OCI-LY1 (cell line): Measurements from ENCODE around the gene RASGEF1C.

Experiments used
- H2AFZ ChIP-seq: fragments of 200-600 bp; sonication (generic), shearing (Covaris generic); 2 replicates; pipeline ENCODE4 v1.6.0; 2014; ENCODE audit warnings: antibody characterized with exemption, mild to moderate bottlenecking, low read length
- H3F3A ChIP-seq: fragments of 200-600 bp; sonication (generic), shearing (Covaris generic); 2 replicates; pipeline ENCODE4 v1.6.0; 2014; ENCODE audit warnings: mild to moderate bottlenecking, antibody characterized with exemption, low read length, moderate library complexity; ENCODE audit not compliant: insufficient read depth
- H3K27ac ChIP-seq: fragments of 200-600 bp; sonication (generic); 2 replicates; pipeline ENCODE4 v1.5.1; 2014; ENCODE audit warnings: low read length, mixed run types, mild to moderate bottlenecking, low read depth; ENCODE audit not compliant: poor library complexity, severe bottlenecking
- H3K27me3 ChIP-seq: fragments of 200-600 bp; sonication (generic); 2 replicates; pipeline ENCODE4 v1.6.0; 2014; ENCODE audit warnings: antibody characterized with exemption, mild to moderate bottlenecking, low read length, moderate library complexity; ENCODE audit not compliant: insufficient read depth
- H3K36me3 ChIP-seq: fragments of 200-600 bp; sonication (generic); 2 replicates; pipeline ENCODE4 v1.6.1; 2014; ENCODE audit warnings: mild to moderate bottlenecking, antibody characterized with exemption, low read length, moderate library complexity, mixed read lengths; ENCODE audit not compliant: insufficient read depth
- H3K4me1 ChIP-seq: fragments of 200-600 bp; sonication (generic); 2 replicates; pipeline ENCODE4 v1.5.1; 2014; ENCODE audit warnings: mild to moderate bottlenecking, low read length, moderate library complexity; ENCODE audit not compliant: insufficient read depth, severe bottlenecking
- H3K4me2 ChIP-seq: fragments of 200-600 bp; sonication (generic), shearing (Covaris generic); 2 replicates; pipeline ENCODE4 v1.6.1; 2014; ENCODE audit warnings: low read length
- H3K4me3 ChIP-seq: fragments of 200-600 bp; sonication (generic); 2 replicates; pipeline ENCODE4 v1.5.1; 2014; ENCODE audit warnings: low read length, low read depth, mild to moderate bottlenecking, mixed read lengths; ENCODE audit not compliant: poor library complexity, severe bottlenecking
- H3K79me2 ChIP-seq: fragments of 200-600 bp; shearing (Covaris generic); 2 replicates; pipeline ENCODE4 v1.6.1; 2016; ENCODE audit warnings: mixed run types, low read length, mixed read lengths; ENCODE audit not compliant: insufficient read depth
- H3K9ac ChIP-seq: fragments of 200-600 bp; sonication (generic), shearing (Covaris generic); 2 replicates; pipeline ENCODE4 v1.6.1; 2014; ENCODE audit warnings: mild to moderate bottlenecking, low read length, mixed read lengths
- H3K9me2 ChIP-seq: fragments of 200-600 bp; sonication (generic), shearing (Covaris generic); 2 replicates; pipeline ENCODE4 v1.6.1; 2014; ENCODE audit warnings: low read depth, mild to moderate bottlenecking, low read length, mixed read lengths
- H3K9me3 ChIP-seq: fragments of 200-600 bp; shearing (Covaris generic); 2 replicates; pipeline ENCODE4 v1.6.1; 2014; ENCODE audit warnings: low read length, mixed read lengths
- H4K20me1 ChIP-seq: fragments of 200-600 bp; sonication (generic), shearing (Covaris generic); 2 replicates; pipeline ENCODE4 v1.6.0; 2016; ENCODE audit warnings: mild to moderate bottlenecking, low read length; ENCODE audit not compliant: insufficient read depth
- CTCF ChIP-seq: fragments of 200-600 bp; sonication (generic), shearing (Covaris generic); IDR thresholded peaks from 2 replicates; pipeline ENCODE4 v1.5.1; 2017; ENCODE audit warnings: mild to moderate bottlenecking, antibody characterized with exemption, low read length, moderate library complexity, mixed read lengths
- EZH2 ChIP-seq: fragments of 200-600 bp; sonication (generic), shearing (Covaris generic); IDR thresholded peaks from 2 replicates; pipeline ENCODE4 v1.8.0; 2017; ENCODE audit warnings: borderline replicate concordance, mixed run types, mild to moderate bottlenecking, antibody characterized with exemption, low read length, moderate library complexity, mixed read lengths

Gene RASGEF1C

GRCh38 chr5:180142824-180143610, 66.0 kb downstream of the RASGEF1C start:
- Histone ChIP-seq H3K4me3 (no peak overlapping the region), H3K79me2 (no peaks in the 10 kb centered on the region), H3K9me3 (no peaks in the 10 kb centered on the region), H3K36me3 (no peaks in the 10 kb centered on the region), H3K9ac (no peak overlapping the region), H3K4me2 (no peak overlapping the region), H3K9me2 (no peaks in the 10 kb centered on the region), H2AFZ (no peak overlapping the region), H3K27me3 (no peaks in the 10 kb centered on the region; the same call in 1 of the 2 replicates), H3F3A (no peaks in the 10 kb centered on the region), H3K27ac (no peak overlapping the region), H4K20me1 (no peaks in the 10 kb centered on the region), H3K4me1 (no peaks in the 10 kb centered on the region)
- TF ChIP-seq EZH2 (no peak), CTCF (no peak)

DNA sequence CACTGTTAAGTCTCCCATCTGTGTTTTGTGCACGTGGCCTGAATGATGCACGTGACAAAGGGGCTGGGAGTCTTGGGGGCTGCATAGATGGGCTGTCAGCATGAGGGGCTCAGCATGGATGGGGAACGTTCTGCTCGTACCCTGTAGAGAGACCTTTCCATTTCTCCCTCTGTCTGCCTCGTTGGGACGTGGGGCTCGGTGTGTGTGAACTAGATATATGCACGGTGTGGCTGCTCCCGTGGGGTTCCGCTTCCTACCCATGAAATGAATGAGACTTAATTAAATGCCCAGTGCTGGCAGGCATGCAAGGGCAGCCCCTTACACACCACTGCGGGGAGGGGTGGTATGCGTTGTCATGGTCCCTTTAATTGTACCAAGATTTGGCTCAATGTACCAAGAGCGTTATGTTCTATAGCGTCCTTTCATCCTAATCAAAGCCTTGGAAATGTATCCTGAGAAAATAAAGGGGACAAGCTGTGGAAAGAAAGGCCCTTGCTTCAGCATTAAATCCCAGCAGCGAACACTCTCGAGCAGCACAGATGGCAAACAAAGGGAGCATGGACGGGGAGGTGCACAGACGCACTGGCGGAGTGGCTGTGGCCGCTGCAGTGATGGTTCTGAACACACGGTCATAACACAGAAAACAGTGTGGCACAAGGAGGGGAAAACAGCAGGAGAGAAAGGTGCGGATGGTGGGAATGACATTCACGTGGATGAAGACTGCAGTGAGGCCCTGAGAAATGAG, 66.8 kb downstream of the RASGEF1C start:
- no peak overlapping the region for H3K9ac ChIP-seq
- TF ChIP-seq EZH2 (no peak), CTCF (no peak)
- no peaks in the 10 kb centered on the region for H4K20me1 ChIP-seq
- H2AFZ ChIP-seq = no peak overlapping the region
- H3K27ac ChIP-seq = no peak overlapping the region
- no peaks in the 10 kb centered on the region; the same call in 1 of the 2 replicates for H3K27me3 ChIP-seq
- no peaks in the 10 kb centered on the region for H3K79me2 ChIP-seq
- H3K9me2 ChIP-seq = no peaks in the 10 kb centered on the region
- H3K4me2 ChIP-seq = no peak overlapping the region
- H3F3A ChIP-seq = no peaks in the 10 kb centered on the region
- no peaks in the 10 kb centered on the region for H3K4me1 ChIP-seq
- H3K36me3 ChIP-seq = no peaks in the 10 kb centered on the region
- H3K9me3 ChIP-seq = no peaks in the 10 kb centered on the region
- no peak overlapping the region for H3K4me3 ChIP-seq

DNA sequence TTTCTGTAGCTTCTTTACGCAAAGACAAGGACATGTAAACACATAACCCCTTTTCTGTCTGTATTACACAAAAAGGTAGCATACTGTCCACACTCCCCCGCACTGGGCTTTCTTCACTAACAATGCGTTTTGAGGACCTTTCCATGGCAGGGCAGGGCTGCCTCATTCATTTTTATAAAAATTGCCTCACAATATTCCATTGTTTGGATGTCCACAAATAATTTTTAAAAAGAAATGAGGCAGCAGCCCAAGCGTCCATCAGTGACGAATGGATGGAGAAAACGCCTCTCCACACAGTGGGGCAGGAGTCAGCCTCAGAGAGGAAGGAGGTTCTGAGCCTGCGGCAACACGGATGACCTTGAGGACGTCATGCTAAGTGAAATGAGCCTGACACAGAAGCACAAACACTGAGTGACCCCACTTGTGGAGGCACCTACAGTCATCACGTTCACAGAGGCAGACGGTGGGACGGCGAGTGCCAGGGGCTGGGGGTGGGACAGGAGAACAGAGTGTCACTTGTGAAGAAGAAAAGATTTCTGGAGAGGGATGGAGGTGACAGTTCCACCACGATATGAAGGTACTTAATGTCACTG, 67.8 kb downstream of the RASGEF1C start:
- no peaks in the 10 kb centered on the region for H3K9me3 ChIP-seq
- no peaks in the 10 kb centered on the region; the same call in 1 of the 2 replicates for H3K27me3 ChIP-seq
- no peaks in the 10 kb centered on the region for H3K36me3 ChIP-seq
- no peaks in the 10 kb centered on the region for H3K79me2 ChIP-seq
- no peaks in the 10 kb centered on the region for H3F3A ChIP-seq
- no peak overlapping the region for H3K4me2 ChIP-seq
- no peak overlapping the region for H3K27ac ChIP-seq
- H3K9me2 ChIP-seq = no peaks in the 10 kb centered on the region
- no peaks in the 10 kb centered on the region for H4K20me1 ChIP-seq
- no peak for TF ChIP-seq EZH2
- TF ChIP-seq CTCF = no peak
- H3K4me3 ChIP-seq = no peak overlapping the region
- H3K9ac ChIP-seq = no peak overlapping the region
- no peak overlapping the region for H2AFZ ChIP-seq
- H3K4me1 ChIP-seq = no peaks in the 10 kb centered on the region
